ENCODE measurements around the gene BCKDK.
A peak's percentile ranks its signal among the peaks of the same experiment; 100 is the strongest.

The BCKDK gene

DNA sequence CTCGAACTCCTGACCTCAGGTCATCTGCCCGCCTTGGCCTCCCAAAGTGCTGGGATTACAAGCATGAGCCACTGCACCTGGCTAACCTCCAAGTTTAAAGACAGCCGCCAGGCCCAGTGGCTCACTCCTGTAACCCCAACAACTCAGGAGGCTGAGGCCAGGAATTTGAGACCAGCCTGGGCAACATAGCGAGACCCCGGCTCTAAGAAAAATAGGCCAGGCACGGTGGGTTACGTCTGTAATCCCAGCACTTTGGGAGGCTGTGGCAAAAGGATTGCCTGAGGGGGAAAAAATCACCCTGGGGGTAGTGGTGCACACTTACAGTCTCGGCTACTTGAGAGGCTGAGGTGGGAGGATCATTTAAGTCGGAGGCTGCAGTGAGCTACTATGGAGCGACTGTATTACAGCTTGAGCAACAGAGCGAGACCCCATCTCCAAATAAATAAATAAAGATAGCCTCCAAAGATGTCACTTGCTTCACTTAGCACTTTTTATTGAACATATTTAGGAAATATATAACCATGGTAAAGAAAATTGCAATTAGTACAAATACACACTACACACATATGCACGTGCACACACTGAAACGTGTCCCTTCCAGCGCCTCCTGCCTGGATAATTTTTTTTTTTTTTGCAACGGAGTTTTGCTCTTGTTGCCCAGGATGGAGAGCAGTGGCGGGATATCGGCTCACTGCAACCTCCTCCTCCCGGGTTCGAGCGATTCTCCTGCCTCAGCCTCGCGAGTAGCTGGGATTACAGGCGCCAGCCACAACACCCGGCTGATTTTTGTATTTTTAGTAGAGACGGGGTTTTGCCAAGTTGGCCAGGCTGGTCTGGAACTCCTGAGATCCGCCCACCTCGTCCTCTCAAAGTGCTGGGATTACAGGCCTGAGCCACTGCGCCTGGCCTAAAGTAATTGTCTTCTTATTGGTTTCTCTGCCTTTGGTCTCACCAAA, 1.4 kb upstream of the BCKDK start:
- DNase-seq (ENCODE audit: extremely low read depth, insufficient read length) = no peak

DNA sequence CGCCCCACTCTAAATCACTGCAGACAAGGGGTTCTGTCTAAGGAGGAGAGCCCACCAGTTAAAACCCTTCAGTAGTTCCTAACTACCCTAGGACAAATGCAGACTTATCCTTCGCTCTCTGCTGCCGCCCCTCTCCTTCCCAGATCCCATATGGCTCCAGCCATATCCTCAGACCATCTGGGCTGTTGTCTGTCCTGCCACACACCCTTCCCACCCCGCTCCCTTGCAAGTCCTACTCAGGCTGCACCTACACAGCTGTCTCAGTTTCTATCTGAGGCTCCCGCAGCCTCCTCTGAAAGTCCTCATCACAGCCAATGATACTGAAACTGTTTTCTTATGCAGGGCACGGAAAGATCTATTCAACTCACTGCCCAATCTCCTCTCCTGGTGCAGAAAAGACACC, 720 bp upstream of the BCKDK start:
- TF ChIP-seq CTCF (IDR thresholded peaks at IDR 0.05; ENCODE audit: insufficient read depth, low read length, poor library complexity, severe bottlenecking) = no peak
- H3K36me3 ChIP-seq (ENCODE audit: control insufficient read depth, insufficient read depth, low read length) = peaks cover 18% of the 10 kb centered on the region
- H3K4me3 ChIP-seq (replicated peaks; ENCODE audit: low read depth, low read length) = peak overlapping the region; percentile 76
- no peaks in the 10 kb centered on the region for H3K27me3 ChIP-seq (replicated peaks; ENCODE audit: control insufficient read depth, insufficient read depth, low read length)
- no peak for DNase-seq (ENCODE audit: extremely low read depth, insufficient read length)

More for the DNA sequence above, 1.4 kb upstream of the BCKDK start:
- Histone ChIP-seq H3K27me3 (replicated peaks; ENCODE audit: control insufficient read depth, insufficient read depth, low read length) (no peaks in the 10 kb centered on the region), H3K4me3 (replicated peaks; ENCODE audit: low read depth, low read length) (no peak overlapping the region), H3K36me3 (ENCODE audit: control insufficient read depth, insufficient read depth, low read length) (peaks cover 14% of the 10 kb centered on the region)
- TF ChIP-seq CTCF (IDR thresholded peaks at IDR 0.05; ENCODE audit: insufficient read depth, low read length, poor library complexity, severe bottlenecking) = no peak

DNA sequence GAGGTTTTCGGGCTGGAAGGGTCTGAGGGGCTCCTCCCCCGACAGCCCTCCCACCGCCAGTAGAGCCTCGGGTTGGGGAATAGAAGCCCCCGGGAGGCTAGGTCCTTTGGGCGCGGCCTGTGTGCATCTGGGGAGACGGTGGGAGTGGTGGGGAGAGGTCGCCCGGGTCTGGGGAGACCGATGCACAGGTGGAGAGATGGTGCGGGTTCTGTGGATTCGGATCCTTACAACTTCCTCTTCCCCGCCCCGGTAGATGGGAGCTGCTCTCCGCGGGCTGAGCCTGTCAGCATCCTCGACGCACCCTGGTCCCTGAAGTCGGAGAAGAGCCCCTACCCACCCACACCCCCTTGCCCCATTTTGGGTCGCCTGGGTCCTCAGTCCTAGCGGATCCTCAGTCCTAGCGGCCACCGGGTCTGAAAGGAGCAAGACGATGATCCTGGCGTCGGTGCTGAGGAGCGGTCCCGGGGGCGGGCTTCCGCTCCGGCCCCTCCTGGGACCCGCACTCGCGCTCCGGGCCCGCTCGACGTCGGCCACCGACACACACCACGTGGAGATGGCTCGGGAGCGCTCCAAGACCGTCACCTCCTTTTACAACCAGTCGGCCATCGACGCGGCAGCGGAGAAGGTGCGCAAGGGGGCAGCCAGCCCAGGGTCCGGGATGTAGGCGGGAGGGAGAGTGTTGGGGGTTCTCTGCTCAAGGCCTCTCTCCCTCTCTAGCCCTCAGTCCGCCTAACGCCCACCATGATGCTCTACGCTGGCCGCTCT, 790 bp downstream of the BCKDK start:
- Histone ChIP-seq H3K27me3 (replicated peaks; ENCODE audit: control insufficient read depth, insufficient read depth, low read length) (no peaks in the 10 kb centered on the region), H3K4me3 (replicated peaks; ENCODE audit: low read depth, low read length) (peak overlapping the region; percentile 76), H3K36me3 (ENCODE audit: control insufficient read depth, insufficient read depth, low read length) (peaks cover 24% of the 10 kb centered on the region)
- TF ChIP-seq CTCF (IDR thresholded peaks at IDR 0.05; ENCODE audit: insufficient read depth, low read length, poor library complexity, severe bottlenecking) = no peak
- DNase-seq (ENCODE audit: extremely low read depth, insufficient read length) = no peak

- no peak for DNase-seq (ENCODE audit: extremely low read depth, insufficient read length)
- TF ChIP-seq CTCF (IDR thresholded peaks at IDR 0.05; ENCODE audit: insufficient read depth, low read length, poor library complexity, severe bottlenecking) = no peak
- peaks cover 24% of the 10 kb centered on the region for H3K36me3 ChIP-seq (ENCODE audit: control insufficient read depth, insufficient read depth, low read length)
- no peaks in the 10 kb centered on the region for H3K27me3 ChIP-seq (replicated peaks; ENCODE audit: control insufficient read depth, insufficient read depth, low read length)
- H3K4me3 ChIP-seq (replicated peaks; ENCODE audit: low read depth, low read length) = no peak overlapping the region
Measured at GRCh38 chr16:31109622-31110021, 1.4 kb downstream of the BCKDK start.

- DNase-seq (ENCODE audit: extremely low read depth, insufficient read length) = no peak
- no peak for TF ChIP-seq CTCF (IDR thresholded peaks at IDR 0.05; ENCODE audit: insufficient read depth, low read length, poor library complexity, severe bottlenecking)
Measured at GRCh38 chr16:31110106-31111034, 2.2 kb downstream of the BCKDK start.

More at GRCh38 chr16:31110106-31111034, 2.2 kb downstream of the BCKDK start:
- peaks cover 24% of the 10 kb centered on the region for H3K36me3 ChIP-seq (ENCODE audit: control insufficient read depth, insufficient read depth, low read length)
- H3K27me3 ChIP-seq (replicated peaks; ENCODE audit: control insufficient read depth, insufficient read depth, low read length) = no peaks in the 10 kb centered on the region
- H3K4me3 ChIP-seq (replicated peaks; ENCODE audit: low read depth, low read length) = no peak overlapping the region

Measured in GM06990 (cell line).